GM12872 (cell line): ENCODE measurements around the gene PSD4.

Experiments used
- CTCF ChIP-seq: IDR thresholded peaks from 3 replicates; pipeline ENCODE4 v1.5.1; 2011; ENCODE audit warnings: low read depth, mild to moderate bottlenecking, low read length, moderate library complexity; ENCODE audit not compliant: insufficient read depth

PSD4 gene

GRCh38 chr2:113237604-113238160, 63.9 kb downstream of the PSD4 start:
- no peak for TF ChIP-seq CTCF

- TF ChIP-seq CTCF: no peak
These were observed 65.4 kb downstream of the PSD4 start for GRCh38 chr2:113238871-113239839.

- TF ChIP-seq CTCF: no peak
These were observed 66.6 kb downstream of the PSD4 start for GRCh38 chr2:113240150-113240914.

GRCh38 chr2:113240915-113241911, 67.4 kb downstream of the PSD4 start:
- TF ChIP-seq CTCF: no peak

GRCh38 chr2:113242327-113242726, 68.6 kb downstream of the PSD4 start:
- no peak for TF ChIP-seq CTCF

- TF ChIP-seq CTCF: no peak
These were observed 71.5 kb downstream of the PSD4 start for GRCh38 chr2:113245276-113245711.
